ENCODE measurements around the gene VCAM1. TPM values are rescaled to one million over a fixed set of nuclear protein-coding genes. Genes with fewer than 3 reads are reported as not detected.

Gene VCAM1
- total RNA-seq, 3 donors from 2014 or later (not counting 1 experiment from before 2014, with no cell fraction given), result 0.12 to 0.15 TPM; not detected in 1

- 90% methylated on average over 3 of the region's 3 CpGs for WGBS (ENCODE audit: insufficient coverage)
- TF ChIP-seq, protein P1, sequence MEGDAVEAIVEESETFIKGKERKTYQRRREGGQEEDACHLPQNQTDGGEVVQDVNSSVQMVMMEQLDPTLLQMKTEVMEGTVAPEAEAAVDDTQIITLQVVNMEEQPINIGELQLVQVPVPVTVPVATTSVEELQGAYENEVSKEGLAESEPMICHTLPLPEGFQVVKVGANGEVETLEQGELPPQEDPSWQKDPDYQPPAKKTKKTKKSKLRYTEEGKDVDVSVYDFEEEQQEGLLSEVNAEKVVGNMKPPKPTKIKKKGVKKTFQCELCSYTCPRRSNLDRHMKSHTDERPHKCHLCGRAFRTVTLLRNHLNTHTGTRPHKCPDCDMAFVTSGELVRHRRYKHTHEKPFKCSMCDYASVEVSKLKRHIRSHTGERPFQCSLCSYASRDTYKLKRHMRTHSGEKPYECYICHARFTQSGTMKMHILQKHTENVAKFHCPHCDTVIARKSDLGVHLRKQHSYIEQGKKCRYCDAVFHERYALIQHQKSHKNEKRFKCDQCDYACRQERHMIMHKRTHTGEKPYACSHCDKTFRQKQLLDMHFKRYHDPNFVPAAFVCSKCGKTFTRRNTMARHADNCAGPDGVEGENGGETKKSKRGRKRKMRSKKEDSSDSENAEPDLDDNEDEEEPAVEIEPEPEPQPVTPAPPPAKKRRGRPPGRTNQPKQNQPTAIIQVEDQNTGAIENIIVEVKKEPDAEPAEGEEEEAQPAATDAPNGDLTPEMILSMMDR (IDR thresholded peaks at IDR 0.05), result no peak
- intact Hi-C loops (cut with micrococcal nuclease), result no loop called here
- DNase-seq (no peak), ATAC-seq (no peak)
- Histone ChIP-seq H3K27me3 (ENCODE audit: control insufficient read depth, insufficient read depth, low read length) (peaks cover 3% of the 10 kb centered on the region), H3K9me3 (ENCODE audit: control insufficient read depth, insufficient read depth, low read length) (no peaks in the 10 kb centered on the region), H3K36me3 (ENCODE audit: control insufficient read depth, insufficient read depth, low read length) (no peaks in the 10 kb centered on the region), H3K27ac (ENCODE audit: low read length) (no peak overlapping the region), H3K4me3 (ENCODE audit: low read length) (no peak overlapping the region), H3K4me1 (ENCODE audit: control insufficient read depth, insufficient read depth, low read length) (no peaks in the 10 kb centered on the region)
- no peaks in the 10 kb centered on the region for H3K9me3 Mint-ChIP-seq
- H3K36me3 Mint-ChIP-seq, result no peaks in the 10 kb centered on the region
- no peak overlapping the region for H3K4me3 Mint-ChIP-seq
- no peak overlapping the region for H3K27ac Mint-ChIP-seq
- H3K27me3 Mint-ChIP-seq (ENCODE audit: low read depth in 2 of 2), result peaks cover 20 to 49% of the 10 kb centered on the region in 2 donors
- H3K4me1 Mint-ChIP-seq, result peaks cover 6 to 7% of the 10 kb centered on the region in 2 donors
Measured at GRCh38 chr1:100720101-100720500, 559 bp downstream of the VCAM1 start.

DNA sequence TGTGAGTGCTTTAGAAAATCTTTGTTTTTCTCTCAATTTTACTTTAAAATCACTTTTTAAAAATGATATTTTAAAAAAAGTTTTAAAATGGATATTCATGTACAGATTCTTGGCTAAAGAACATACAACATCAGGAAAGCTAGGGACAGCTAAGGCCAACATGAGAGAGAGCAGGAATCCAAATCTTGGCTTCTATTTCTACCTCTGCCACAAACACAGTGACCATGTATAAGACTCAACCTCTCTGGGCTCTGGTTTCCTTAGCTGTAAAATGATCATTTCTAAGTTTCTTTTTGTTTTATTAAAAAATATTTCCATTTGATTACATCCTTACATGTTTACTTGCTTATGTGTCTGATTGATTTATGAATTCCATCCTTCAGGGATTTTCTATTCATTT lies 1.2 kb downstream of the VCAM1 start:
- Histone ChIP-seq H3K9me3 (ENCODE audit: control insufficient read depth, insufficient read depth, low read length) (no peaks in the 10 kb centered on the region), H3K36me3 (ENCODE audit: control insufficient read depth, insufficient read depth, low read length) (no peaks in the 10 kb centered on the region), H3K4me3 (ENCODE audit: low read length) (no peak overlapping the region), H3K27ac (ENCODE audit: low read length) (no peak overlapping the region), H3K27me3 (ENCODE audit: control insufficient read depth, insufficient read depth, low read length) (peaks cover 3% of the 10 kb centered on the region), H3K4me1 (ENCODE audit: control insufficient read depth, insufficient read depth, low read length) (no peaks in the 10 kb centered on the region)
- TF ChIP-seq, protein P1 (IDR thresholded peaks at IDR 0.05), result no peak
- intact Hi-C loops (cut with micrococcal nuclease), result no loop called here
- H3K27me3 Mint-ChIP-seq (ENCODE audit: low read depth in 2 of 2), result peaks cover 22 to 54% of the 10 kb centered on the region in 2 donors
- no peak for DNase-seq
- H3K36me3 Mint-ChIP-seq, result no peaks in the 10 kb centered on the region
- no peak for ATAC-seq
- H3K27ac Mint-ChIP-seq, result no peak overlapping the region
- no peak overlapping the region for H3K4me3 Mint-ChIP-seq
- H3K9me3 Mint-ChIP-seq, result no peaks in the 10 kb centered on the region
- peaks cover 0 to under 1% of the 10 kb centered on the region in 2 donors for H3K4me1 Mint-ChIP-seq

DNA sequence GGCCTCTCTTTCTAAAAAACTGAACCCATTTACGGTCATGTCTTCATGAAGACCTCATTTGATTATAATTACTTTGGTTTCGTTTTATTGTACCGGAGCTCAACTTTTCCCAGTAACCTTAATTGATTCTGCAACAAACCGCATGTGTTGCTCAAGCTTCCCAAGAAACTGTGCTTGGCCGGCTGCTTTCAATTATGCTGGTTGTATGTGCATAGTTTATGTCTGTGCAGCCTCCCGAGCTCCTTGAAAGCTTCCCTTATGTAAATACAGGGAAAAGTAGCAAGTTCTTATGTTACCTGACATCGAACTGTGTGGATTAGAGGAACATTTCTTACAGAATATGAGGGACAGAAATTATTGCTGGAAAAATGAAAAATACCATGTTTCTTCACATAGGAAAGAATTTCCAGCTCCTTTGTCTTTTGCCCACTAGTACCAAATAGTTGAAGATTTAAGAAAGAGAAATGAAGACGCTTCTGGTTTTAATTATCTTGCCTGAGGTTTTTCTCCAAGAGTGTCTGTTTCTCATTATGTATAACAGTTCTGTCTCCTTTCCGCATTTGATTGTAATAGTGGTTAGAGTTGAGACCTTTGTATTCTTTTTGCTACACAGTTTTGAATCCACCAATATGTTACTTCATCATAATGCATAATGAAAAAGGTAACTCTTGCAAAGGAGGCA lies 2.1 kb downstream of the VCAM1 start:
- WGBS (ENCODE audit: insufficient coverage), result 92% methylated on average over 7 of the region's 9 CpGs
- ATAC-seq (no peak), DNase-seq (no peak)
- Histone ChIP-seq H3K36me3 (ENCODE audit: control insufficient read depth, insufficient read depth, low read length) (no peaks in the 10 kb centered on the region), H3K9me3 (ENCODE audit: control insufficient read depth, insufficient read depth, low read length) (no peaks in the 10 kb centered on the region), H3K4me1 (ENCODE audit: control insufficient read depth, insufficient read depth, low read length) (no peaks in the 10 kb centered on the region), H3K27ac (ENCODE audit: low read length) (no peak overlapping the region), H3K4me3 (ENCODE audit: low read length) (no peak overlapping the region), H3K27me3 (ENCODE audit: control insufficient read depth, insufficient read depth, low read length) (peaks cover 3% of the 10 kb centered on the region)
- H3K9me3 Mint-ChIP-seq, result no peaks in the 10 kb centered on the region
- intact Hi-C loops (cut with micrococcal nuclease), result no loop called here
- H3K27ac Mint-ChIP-seq, result no peak overlapping the region
- TF ChIP-seq, protein P1 (IDR thresholded peaks at IDR 0.05), result no peak
- peaks cover 30 to 54% of the 10 kb centered on the region in 2 donors for H3K27me3 Mint-ChIP-seq (ENCODE audit: low read depth in 2 of 2)
- no peaks in the 10 kb centered on the region for H3K4me1 Mint-ChIP-seq
- H3K36me3 Mint-ChIP-seq, result no peaks in the 10 kb centered on the region
- H3K4me3 Mint-ChIP-seq, result no peak overlapping the region

- H3K27ac Mint-ChIP-seq, result no peak overlapping the region
- TF ChIP-seq, protein P1 (IDR thresholded peaks at IDR 0.05), result no peak
- intact Hi-C loops (cut with micrococcal nuclease), result no loop called here
- Histone ChIP-seq H3K27ac (ENCODE audit: low read length) (no peak overlapping the region), H3K36me3 (ENCODE audit: control insufficient read depth, insufficient read depth, low read length) (no peaks in the 10 kb centered on the region), H3K4me3 (ENCODE audit: low read length) (no peak overlapping the region), H3K4me1 (ENCODE audit: control insufficient read depth, insufficient read depth, low read length) (no peaks in the 10 kb centered on the region), H3K9me3 (ENCODE audit: control insufficient read depth, insufficient read depth, low read length) (no peaks in the 10 kb centered on the region), H3K27me3 (ENCODE audit: control insufficient read depth, insufficient read depth, low read length) (peaks cover 3% of the 10 kb centered on the region)
- H3K36me3 Mint-ChIP-seq, result no peaks in the 10 kb centered on the region
- H3K4me1 Mint-ChIP-seq, result no peaks in the 10 kb centered on the region
- ATAC-seq (no peak), DNase-seq (no peak)
- H3K9me3 Mint-ChIP-seq, result no peaks in the 10 kb centered on the region
- peaks cover 30 to 54% of the 10 kb centered on the region in 2 donors for H3K27me3 Mint-ChIP-seq (ENCODE audit: low read depth in 2 of 2)
- H3K4me3 Mint-ChIP-seq, result no peak overlapping the region
Measured at GRCh38 chr1:100722221-100722620, 2.7 kb downstream of the VCAM1 start.

Data from natural killer cell (primary cell).